Endothelial cell of umbilical vein (primary cell): Measurements from ENCODE around the gene EXD3. TPM values are rescaled to one million over a fixed set of nuclear protein-coding genes. Genes with fewer than 3 reads are reported as not detected.

Source experiments
- BruUV-seq: library from RNA; stranded (reverse); fragments of 400-500 nt; replicated peaks from 2 replicates; lab custom pipeline; 2021; lab: Mats Ljungman, UMichigan
- CTCF ChIA-PET: fragments of 300-600, 350-600 bp; sonication (Branson Sonifier 250); formaldehyde crosslinking; loops from one replicate; lab custom pipeline; 2021; ENCODE audit warnings: antibody characterized with exemption, inconsistent platforms; lab: Charles Lee
- POLR2A ChIA-PET: fragments of 300-600, 350-600 bp; sonication (Branson Sonifier 250); formaldehyde crosslinking; loops from one replicate; lab custom pipeline; 2021; ENCODE audit warnings: antibody characterized with exemption, inconsistent platforms; lab: Charles Lee
- DNase-seq: peaks from one replicate; pipeline ENCODE4 v3.0.0-alpha.2; 2011; ENCODE audit warnings: low read depth, low spot score
- FAIRE-seq: peaks from 2 replicates; lab custom pipeline; 2011; peaks lifted over from hg19 to GRCh38; lab: Jason Lieb, UNC
- H2AFZ ChIP-seq: 2 replicates; pipeline ENCODE4 v1.6.0; 2012; ENCODE audit warnings: low read depth, low read length, control low read depth, inconsistent platforms
- H3K27ac ChIP-seq: 2 replicates; pipeline ENCODE4 v1.5.1; 2011; ENCODE audit warnings: low read depth, mild to moderate bottlenecking, control low read depth, low read length, moderate library complexity; ENCODE audit not compliant: insufficient read depth
- H3K27me3 ChIP-seq, 2 experiments: 2 replicates each; pipeline versions ENCODE4 v1.6.0 to v1.6.1; 2011; ENCODE audit warnings: low read length in 2 of 2, mixed read lengths in 1 of 2; ENCODE audit not compliant: control insufficient read depth in 2 of 2, insufficient read depth in 2 of 2
- H3K36me3 ChIP-seq, 2 experiments: 2 replicates in 1 of 2; 3 replicates in 1 of 2; pipeline ENCODE4 v1.5.1; 2011; ENCODE audit warnings: low read length in 2 of 2, mild to moderate bottlenecking in 1 of 2, moderate library complexity in 1 of 2; ENCODE audit not compliant: control insufficient read depth in 2 of 2, insufficient read depth in 2 of 2; ENCODE audit errors: extremely low read depth in 1 of 2
- H3K4me1 ChIP-seq: 3 replicates; pipeline ENCODE4 v1.5.1; 2011; ENCODE audit warnings: mild to moderate bottlenecking, low read length; ENCODE audit not compliant: control insufficient read depth, insufficient read depth; ENCODE audit errors: extremely low read depth
- H3K4me2 ChIP-seq: 2 replicates; pipeline ENCODE4 v1.6.1; 2011; ENCODE audit warnings: low read length, control low read depth, mixed read lengths; ENCODE audit not compliant: insufficient read depth
- H3K4me3 ChIP-seq, 3 experiments: fragments of 200-600 bp in 1 of 3; sonication (generic), shearing (Covaris generic) in 1 of 3; replicated peaks in 1 of 3; 2 replicates each; pipeline ENCODE4 v1.5.1; 2011 to 2016; ENCODE audit warnings: control low read depth in 3 of 3, low read length in 3 of 3, mild to moderate bottlenecking in 2 of 3, inconsistent platforms in 1 of 3, low read depth in 1 of 3, moderate library complexity in 1 of 3; ENCODE audit not compliant: insufficient read depth in 1 of 3
- H3K79me2 ChIP-seq: 2 replicates; pipeline ENCODE4 v1.6.0; 2012; ENCODE audit warnings: low read length, inconsistent platforms; ENCODE audit not compliant: control insufficient read depth, insufficient read depth
- H3K9ac ChIP-seq: replicated peaks from 2 replicates; pipeline ENCODE3; 2011; ENCODE audit warnings: low read length, control low read depth; ENCODE audit not compliant: insufficient read depth; ENCODE audit errors: extremely low read depth
- H3K9me1 ChIP-seq: replicated peaks from 3 replicates; pipeline ENCODE4 v1.6.0; 2011; ENCODE audit warnings: mild to moderate bottlenecking, low read length; ENCODE audit not compliant: control insufficient read depth, insufficient read depth; ENCODE audit errors: extremely low read depth
- H3K9me3 ChIP-seq: replicated peaks from 2 replicates; pipeline ENCODE4 v1.5.1; 2012; ENCODE audit warnings: low read length, inconsistent platforms; ENCODE audit not compliant: control insufficient read depth, insufficient read depth
- H4K20me1 ChIP-seq: replicated peaks from 2 replicates; pipeline ENCODE3; 2011; ENCODE audit warnings: mild to moderate bottlenecking, low read length; ENCODE audit not compliant: control insufficient read depth, insufficient read depth; ENCODE audit errors: extremely low read depth
- EZH2 ChIP-seq: IDR thresholded peaks from 2 replicates; pipeline ENCODE4 v1.6.1; 2012; ENCODE audit warnings: borderline replicate concordance, low read depth, mild to moderate bottlenecking, moderate library complexity, low read length, inconsistent platforms; ENCODE audit not compliant: severe bottlenecking
- FOS ChIP-seq: IDR thresholded peaks from 2 replicates; pipeline ENCODE4 v1.6.1; 2011; ENCODE audit warnings: mild to moderate bottlenecking, low read length, moderate library complexity, borderline replicate concordance; ENCODE audit not compliant: insufficient read depth
- GATA2 ChIP-seq: IDR thresholded peaks from 2 replicates; pipeline ENCODE4 v1.7.0; 2011; ENCODE audit warnings: low read depth, mild to moderate bottlenecking, moderate library complexity, mixed read lengths, low read length; ENCODE audit not compliant: insufficient read length, insufficient read depth
- JUN ChIP-seq: IDR thresholded peaks from 2 replicates; pipeline ENCODE4 v1.6.1; 2011; ENCODE audit warnings: borderline replicate concordance, low read depth; ENCODE audit not compliant: insufficient read length, insufficient read depth
- MYC ChIP-seq: IDR thresholded peaks from one replicate; pipeline ENCODE4 v1.6.1; 2011; ENCODE audit warnings: mild to moderate bottlenecking, low read depth, low read length
- POLR2A ChIP-seq: IDR thresholded peaks from 2 replicates; pipeline ENCODE4 v1.6.1; 2012; ENCODE audit warnings: low read depth, mild to moderate bottlenecking, control low read depth, low read length
- POLR2AphosphoS5 ChIP-seq: IDR thresholded peaks from 2 replicates; pipeline ENCODE4 v1.6.1; 2012; ENCODE audit warnings: low read depth, mild to moderate bottlenecking, control low read depth, low read length, moderate library complexity; ENCODE audit not compliant: insufficient read depth
- dilution Hi-C: fragments of 300-500 bp; cut with MboI; formaldehyde crosslinking; loops from one replicate; pipeline ENCODE4 v1.15.0; 2019; ENCODE audit warnings: low sequenced_read_pairs; ENCODE audit not compliant: extremely low pct_ligation_motif_present
- intact Hi-C: fragments of 100-400 bp; cut with micrococcal nuclease; formaldehyde crosslinking; loops from one replicate; pipeline ENCODE4 v1.10.0; 2022
- polyA plus RNA-seq, 4 experiments: library from polyadenylated mRNA; depleted of rRNA in 3 of 4; stranded (reverse) in 3 of 4; unstranded in 1 of 4; fragments of >200 nt; gene quantifications; 2 replicates each; pipeline versions ENCODE4 v1.2.1 to v1.2.3, GENCODE V29; 2011 to 2012; ENCODE audit warnings: missing spikeins in 1 of 4
- total RNA-seq: library from RNA; stranded (reverse); gene quantifications from 2 replicates; pipeline ENCODE4 v1.2.3, GENCODE V29; 2021
- TF ChIP-seq, protein P1 (sequence below): IDR thresholded peaks from 2 replicates; pipeline ENCODE4 v1.6.1; 2011; ENCODE audit not compliant: insufficient read depth, insufficient read length
- TF ChIP-seq, protein P2 (sequence below), 2 donors: IDR thresholded peaks; 1 replicate in 1 of 2; 2 replicates in 1 of 2; pipeline ENCODE4 v1.5.1; 2011; ENCODE audit warnings: low read length in 2 of 2, mild to moderate bottlenecking in 2 of 2, moderate library complexity in 2 of 2, control low read depth in 1 of 2, inconsistent platforms in 1 of 2, low read depth in 1 of 2; ENCODE audit not compliant: insufficient read depth in 1 of 2; ENCODE audit errors: extremely low read depth in 1 of 2

The EXD3 gene
- total and polyA plus RNA-seq, 2 donors (not counting 3 experiments of a cell fraction or from before 2014, with no cell fraction given), result 17.7 to 30.3 TPM

DNA sequence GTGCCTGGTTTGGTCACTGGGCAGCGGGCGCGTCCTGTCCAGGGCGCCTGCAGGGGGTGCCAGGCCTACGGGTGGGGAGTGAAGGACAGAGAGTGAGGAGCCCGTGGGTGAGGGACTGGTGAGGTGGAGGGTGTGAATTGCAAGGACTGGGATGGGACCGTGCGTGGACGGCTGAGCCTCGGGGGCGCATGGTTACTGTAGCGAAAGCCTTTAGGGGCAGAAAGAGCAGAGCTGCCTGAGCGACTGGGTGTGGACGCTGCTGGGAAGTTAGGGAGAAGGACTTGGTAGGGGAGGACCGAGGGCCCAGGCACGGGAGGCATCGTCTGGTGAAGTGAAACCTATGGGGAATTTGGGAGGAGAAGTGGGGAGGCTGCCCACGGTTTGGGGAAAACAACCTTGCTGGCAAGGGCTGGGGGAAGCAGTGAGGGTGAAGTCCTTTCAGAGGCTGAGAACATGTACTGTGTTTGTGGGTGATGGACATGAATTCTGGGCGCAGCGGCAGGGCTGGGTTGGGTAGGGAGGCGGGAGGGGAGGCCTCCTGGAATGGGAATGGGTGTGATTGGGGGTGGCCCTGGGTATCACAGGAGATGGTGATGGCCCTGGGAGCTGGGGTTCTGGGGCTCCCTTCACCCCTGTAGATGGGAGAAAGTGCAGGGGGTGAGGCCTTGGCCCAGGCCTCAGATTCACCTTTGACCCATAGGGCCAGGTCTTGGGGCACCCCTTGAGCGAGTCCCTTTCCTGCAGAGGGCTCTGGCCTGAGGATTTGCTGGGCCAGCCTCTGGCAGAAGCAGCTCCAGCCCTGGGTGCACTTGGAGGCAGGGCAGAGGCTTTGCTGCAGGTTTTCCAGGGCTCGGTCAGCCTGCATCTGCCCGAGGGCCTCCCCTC lies 147.1 kb downstream of the EXD3 start:
- Histone ChIP-seq H3K4me3 (no peak overlapping the region), H3K4me1 (peaks cover 24% of the 10 kb centered on the region), H3K9ac (no peak overlapping the region), H2AFZ (no peak overlapping the region), H3K36me3 (peaks cover 10 to 22% of the 10 kb centered on the region in 2 experiments), H3K27me3 (no peaks in the 10 kb centered on the region), H3K27ac (peak overlapping the region; percentile 91), H4K20me1 (no peaks in the 10 kb centered on the region), H3K9me3 (no peaks in the 10 kb centered on the region), H3K9me1 (no peaks in the 10 kb centered on the region), H3K4me2 (no peak overlapping the region), H3K79me2 (peaks cover 31% of the 10 kb centered on the region)
- intact Hi-C loops, result no loop called here
- no peak for TF ChIP-seq POLR2A
- TF ChIP-seq, protein P1, sequence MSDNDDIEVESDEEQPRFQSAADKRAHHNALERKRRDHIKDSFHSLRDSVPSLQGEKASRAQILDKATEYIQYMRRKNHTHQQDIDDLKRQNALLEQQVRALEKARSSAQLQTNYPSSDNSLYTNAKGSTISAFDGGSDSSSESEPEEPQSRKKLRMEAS, result no peak
- no peak for TF ChIP-seq GATA2
- TF ChIP-seq JUN, result no peak
- TF ChIP-seq FOS, result no peak
- TF ChIP-seq MYC, result no peak
- TF ChIP-seq, protein P2, sequence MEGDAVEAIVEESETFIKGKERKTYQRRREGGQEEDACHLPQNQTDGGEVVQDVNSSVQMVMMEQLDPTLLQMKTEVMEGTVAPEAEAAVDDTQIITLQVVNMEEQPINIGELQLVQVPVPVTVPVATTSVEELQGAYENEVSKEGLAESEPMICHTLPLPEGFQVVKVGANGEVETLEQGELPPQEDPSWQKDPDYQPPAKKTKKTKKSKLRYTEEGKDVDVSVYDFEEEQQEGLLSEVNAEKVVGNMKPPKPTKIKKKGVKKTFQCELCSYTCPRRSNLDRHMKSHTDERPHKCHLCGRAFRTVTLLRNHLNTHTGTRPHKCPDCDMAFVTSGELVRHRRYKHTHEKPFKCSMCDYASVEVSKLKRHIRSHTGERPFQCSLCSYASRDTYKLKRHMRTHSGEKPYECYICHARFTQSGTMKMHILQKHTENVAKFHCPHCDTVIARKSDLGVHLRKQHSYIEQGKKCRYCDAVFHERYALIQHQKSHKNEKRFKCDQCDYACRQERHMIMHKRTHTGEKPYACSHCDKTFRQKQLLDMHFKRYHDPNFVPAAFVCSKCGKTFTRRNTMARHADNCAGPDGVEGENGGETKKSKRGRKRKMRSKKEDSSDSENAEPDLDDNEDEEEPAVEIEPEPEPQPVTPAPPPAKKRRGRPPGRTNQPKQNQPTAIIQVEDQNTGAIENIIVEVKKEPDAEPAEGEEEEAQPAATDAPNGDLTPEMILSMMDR (IDR thresholded peaks at IDR 0.05; ENCODE audit: extremely low read depth in 1 of 2, insufficient read depth in 1 of 2, low read depth in 1 of 2, low read length in 2 of 2), result no peak
- no peak for TF ChIP-seq EZH2
- TF ChIP-seq POLR2AphosphoS5, result no peak
- dilution Hi-C loops, result no loop called here
- BruUV-seq, result no TSS peak
- CTCF ChIA-PET, result interaction anchor here (1.0 to 2.7 kb wide), 3 partner anchors 10 to 14 kb away, joined by 3 to 23 read pairs (median 9); no protein-coding TSS in a partner anchor
- FAIRE-seq (no peak), DNase-seq (no peak)
- POLR2A ChIA-PET, result interaction anchor here (2.0 kb wide), 1 partner anchor 35 kb away, joined by 10 read pairs; the partner anchor contains the start of gene TUBB4B
